ENCODE data around the gene NCOA1. TPM values are rescaled to one million over a fixed set of nuclear protein-coding genes. Genes with fewer than 3 reads are reported as not detected.

Gene NCOA1
- total RNA-seq, 1 experiment from 2014 or later: 24.6 TPM

DNA sequence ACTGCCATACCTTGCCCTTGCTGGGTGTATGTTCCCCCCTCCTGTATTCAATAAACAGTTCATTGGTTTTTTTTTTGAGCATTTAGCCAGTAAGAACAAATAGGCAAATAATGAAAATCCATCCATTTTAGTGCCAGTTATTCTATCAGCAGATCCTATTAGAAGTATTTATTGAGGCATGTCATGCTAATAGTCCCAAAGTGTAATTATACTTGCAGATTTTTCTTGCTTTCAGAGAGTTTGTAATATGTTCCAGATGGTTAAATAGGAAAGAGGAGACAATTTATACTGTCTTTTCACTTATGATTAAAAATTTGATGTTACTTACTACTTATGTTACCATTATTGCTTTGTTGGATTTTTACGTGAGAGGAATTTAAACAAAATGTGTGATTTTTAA is 127.6 kb downstream of the NCOA1 start:
- BruUV-seq (replicated peaks): no TSS peak
- in situ Hi-C loops (cut with HindIII; ENCODE audit: low pct_unique_long_range_greater_than_20kb, low sequenced_read_pairs): no loop called here
- H3K27ac ChIP-seq (ENCODE audit: low read length): no peak overlapping the region
- ATAC-seq (no peak), DNase-seq (ENCODE audit: low read depth, low spot score) (no peak)
- POLR2A ChIA-PET: no interaction called here
- intact Hi-C loops (cut with micrococcal nuclease; ENCODE audit: unreplicated experiment): no loop called here
- TF ChIP-seq POLR2AphosphoS5 (IDR thresholded peaks at IDR 0.05; ENCODE audit: low read depth, low read length) (no peak), TCF7L2 (IDR thresholded peaks at IDR 0.05; ENCODE audit: low read depth, low read length) (no peak), SIN3A (IDR thresholded peaks at IDR 0.05; ENCODE audit: borderline replicate concordance, insufficient read depth, low read depth, low read length) (no peak)
- TF ChIP-seq, protein P1, sequence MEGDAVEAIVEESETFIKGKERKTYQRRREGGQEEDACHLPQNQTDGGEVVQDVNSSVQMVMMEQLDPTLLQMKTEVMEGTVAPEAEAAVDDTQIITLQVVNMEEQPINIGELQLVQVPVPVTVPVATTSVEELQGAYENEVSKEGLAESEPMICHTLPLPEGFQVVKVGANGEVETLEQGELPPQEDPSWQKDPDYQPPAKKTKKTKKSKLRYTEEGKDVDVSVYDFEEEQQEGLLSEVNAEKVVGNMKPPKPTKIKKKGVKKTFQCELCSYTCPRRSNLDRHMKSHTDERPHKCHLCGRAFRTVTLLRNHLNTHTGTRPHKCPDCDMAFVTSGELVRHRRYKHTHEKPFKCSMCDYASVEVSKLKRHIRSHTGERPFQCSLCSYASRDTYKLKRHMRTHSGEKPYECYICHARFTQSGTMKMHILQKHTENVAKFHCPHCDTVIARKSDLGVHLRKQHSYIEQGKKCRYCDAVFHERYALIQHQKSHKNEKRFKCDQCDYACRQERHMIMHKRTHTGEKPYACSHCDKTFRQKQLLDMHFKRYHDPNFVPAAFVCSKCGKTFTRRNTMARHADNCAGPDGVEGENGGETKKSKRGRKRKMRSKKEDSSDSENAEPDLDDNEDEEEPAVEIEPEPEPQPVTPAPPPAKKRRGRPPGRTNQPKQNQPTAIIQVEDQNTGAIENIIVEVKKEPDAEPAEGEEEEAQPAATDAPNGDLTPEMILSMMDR (IDR thresholded peaks at IDR 0.05): no peak
- TF ChIP-seq, protein P2, sequence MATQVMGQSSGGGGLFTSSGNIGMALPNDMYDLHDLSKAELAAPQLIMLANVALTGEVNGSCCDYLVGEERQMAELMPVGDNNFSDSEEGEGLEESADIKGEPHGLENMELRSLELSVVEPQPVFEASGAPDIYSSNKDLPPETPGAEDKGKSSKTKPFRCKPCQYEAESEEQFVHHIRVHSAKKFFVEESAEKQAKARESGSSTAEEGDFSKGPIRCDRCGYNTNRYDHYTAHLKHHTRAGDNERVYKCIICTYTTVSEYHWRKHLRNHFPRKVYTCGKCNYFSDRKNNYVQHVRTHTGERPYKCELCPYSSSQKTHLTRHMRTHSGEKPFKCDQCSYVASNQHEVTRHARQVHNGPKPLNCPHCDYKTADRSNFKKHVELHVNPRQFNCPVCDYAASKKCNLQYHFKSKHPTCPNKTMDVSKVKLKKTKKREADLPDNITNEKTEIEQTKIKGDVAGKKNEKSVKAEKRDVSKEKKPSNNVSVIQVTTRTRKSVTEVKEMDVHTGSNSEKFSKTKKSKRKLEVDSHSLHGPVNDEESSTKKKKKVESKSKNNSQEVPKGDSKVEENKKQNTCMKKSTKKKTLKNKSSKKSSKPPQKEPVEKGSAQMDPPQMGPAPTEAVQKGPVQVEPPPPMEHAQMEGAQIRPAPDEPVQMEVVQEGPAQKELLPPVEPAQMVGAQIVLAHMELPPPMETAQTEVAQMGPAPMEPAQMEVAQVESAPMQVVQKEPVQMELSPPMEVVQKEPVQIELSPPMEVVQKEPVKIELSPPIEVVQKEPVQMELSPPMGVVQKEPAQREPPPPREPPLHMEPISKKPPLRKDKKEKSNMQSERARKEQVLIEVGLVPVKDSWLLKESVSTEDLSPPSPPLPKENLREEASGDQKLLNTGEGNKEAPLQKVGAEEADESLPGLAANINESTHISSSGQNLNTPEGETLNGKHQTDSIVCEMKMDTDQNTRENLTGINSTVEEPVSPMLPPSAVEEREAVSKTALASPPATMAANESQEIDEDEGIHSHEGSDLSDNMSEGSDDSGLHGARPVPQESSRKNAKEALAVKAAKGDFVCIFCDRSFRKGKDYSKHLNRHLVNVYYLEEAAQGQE (IDR thresholded peaks at IDR 0.05; ENCODE audit: insufficient read depth in 1 of 2, low read depth in 2 of 2, low read length in 1 of 2): no peak
- H3K36me3 ChIP-seq (ENCODE audit: control insufficient read depth, insufficient read depth, low read length): no peaks in the 10 kb centered on the region
- H3K4me1 ChIP-seq (ENCODE audit: control insufficient read depth, insufficient read depth, low read length): no peaks in the 10 kb centered on the region
- CTCF ChIA-PET: no interaction called here
- no peak overlapping the region for H3K4me3 ChIP-seq (ENCODE audit: low read depth in 2 of 2, low read length in 2 of 2)
- H3K27me3 ChIP-seq (ENCODE audit: control insufficient read depth, insufficient read depth, low read length): no peaks in the 10 kb centered on the region
- no peaks in the 10 kb centered on the region for H3K9me3 ChIP-seq (ENCODE audit: control insufficient read depth, insufficient read depth, low read depth, low read length)

DNA sequence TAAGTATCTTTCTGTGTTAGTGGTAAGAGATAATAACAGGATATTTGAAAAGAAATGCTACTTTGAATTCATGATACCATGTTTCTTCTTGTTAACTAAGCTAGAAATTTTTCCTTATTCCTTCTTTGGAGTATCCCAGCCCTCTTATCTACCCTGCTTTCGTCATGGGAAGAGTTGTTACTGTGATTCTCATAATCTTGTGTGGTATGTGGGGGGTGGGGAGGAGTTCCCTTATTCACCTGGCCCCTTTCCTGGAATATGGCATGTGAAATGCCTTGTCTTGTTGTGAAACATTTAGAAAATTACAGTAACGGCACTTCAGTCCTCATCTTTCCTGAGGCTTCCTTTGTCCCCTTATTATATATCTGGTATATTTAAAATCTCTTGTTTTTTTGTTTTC is 129.9 kb downstream of the NCOA1 start:
- BruUV-seq (replicated peaks): no TSS peak
- TF ChIP-seq TCF7L2 (IDR thresholded peaks at IDR 0.05; ENCODE audit: low read depth, low read length): no peak
- TF ChIP-seq, protein P1 (IDR thresholded peaks at IDR 0.05): no peak
- Histone ChIP-seq H3K36me3 (ENCODE audit: control insufficient read depth, insufficient read depth, low read length) (no peaks in the 10 kb centered on the region), H3K4me3 (ENCODE audit: low read depth in 2 of 2, low read length in 2 of 2) (no peak overlapping the region), H3K9me3 (ENCODE audit: control insufficient read depth, insufficient read depth, low read depth, low read length) (no peaks in the 10 kb centered on the region), H3K27me3 (ENCODE audit: control insufficient read depth, insufficient read depth, low read length) (no peaks in the 10 kb centered on the region), H3K27ac (ENCODE audit: low read length) (no peak overlapping the region), H3K4me1 (ENCODE audit: control insufficient read depth, insufficient read depth, low read length) (no peaks in the 10 kb centered on the region)
- intact Hi-C loops (cut with micrococcal nuclease; ENCODE audit: unreplicated experiment): no loop called here
- no peak for DNase-seq (ENCODE audit: low read depth, low spot score)
- ChIA-PET POLR2A (no interaction called here), CTCF (no interaction called here)
- in situ Hi-C loops (cut with HindIII; ENCODE audit: low pct_unique_long_range_greater_than_20kb, low sequenced_read_pairs): no loop called here
- no peak for ATAC-seq

All from Panc1 (cell line).